ENCODE results near the gene CD58.
"Not testable (repeated sequence)": the region's sequence is repeated elsewhere in the genome, so short reads cannot be mapped to it uniquely, and the experiment has no call there.

CD58 gene

GRCh38 chr1:116569776-116570357 is 959 bp downstream of the CD58 start:
- no peak for DNase-seq

- DNase-seq = no peak
Measured at GRCh38 chr1:116569381-116569670, 1.5 kb downstream of the CD58 start.

- no peak for DNase-seq
Measured at GRCh38 chr1:116568662-116569380, 2.0 kb downstream of the CD58 start.

GRCh38 chr1:116567790-116568661 is 2.8 kb downstream of the CD58 start:
- no peak for DNase-seq

- DNase-seq = no peak
Measured at GRCh38 chr1:116565222-116565621, 5.6 kb downstream of the CD58 start.

- no peak for DNase-seq
Measured at GRCh38 chr1:116564426-116564825, 6.4 kb downstream of the CD58 start.

GRCh38 chr1:116562465-116562864 is 8.4 kb downstream of the CD58 start:
- DNase-seq = not testable (repeated sequence)

- no peak for DNase-seq
Measured at GRCh38 chr1:116561563-116561962, 9.3 kb downstream of the CD58 start.

GRCh38 chr1:116560704-116561490 is 9.9 kb downstream of the CD58 start:
- no peak for DNase-seq

- no peak for DNase-seq
Measured at GRCh38 chr1:116559304-116559761, 11.5 kb downstream of the CD58 start.

GRCh38 chr1:116558571-116558970 is 12.3 kb downstream of the CD58 start:
- no peak for DNase-seq

GRCh38 chr1:116558140-116558549 is 12.7 kb downstream of the CD58 start:
- no peak for DNase-seq

GRCh38 chr1:116557323-116557878 is 13.4 kb downstream of the CD58 start:
- DNase-seq = no peak

- peak; percentile 44 for DNase-seq
Measured at GRCh38 chr1:116556289-116557006, 14.4 kb downstream of the CD58 start.

GRCh38 chr1:116554924-116555323 is 15.9 kb downstream of the CD58 start:
- DNase-seq = no peak

- no peak for DNase-seq
Measured at GRCh38 chr1:116553386-116554115, 17.3 kb downstream of the CD58 start.

- DNase-seq = no peak
Measured at GRCh38 chr1:116546354-116546977, 24.4 kb downstream of the CD58 start.

- no peak for DNase-seq
Measured at GRCh38 chr1:116545359-116545705, 25.5 kb downstream of the CD58 start.

GRCh38 chr1:116544588-116545358 is 26.1 kb downstream of the CD58 start:
- DNase-seq = no peak

- no peak for DNase-seq
Measured at GRCh38 chr1:116540088-116540487, 30.7 kb downstream of the CD58 start.
